Measurements from ENCODE around the gene TUFM.
"Not testable (repeated sequence)": the region's sequence is repeated elsewhere in the genome, so short reads cannot be mapped to it uniquely, and the experiment has no call there.

Gene TUFM

GRCh38 chr16:28838558-28838918 lies 7.6 kb downstream of the TUFM start:
- no peak for DNase-seq (ENCODE audit: low read depth)

GRCh38 chr16:28837672-28838557 lies 8.2 kb downstream of the TUFM start:
- no peak for DNase-seq (ENCODE audit: low read depth)

GRCh38 chr16:28836761-28837064 lies 9.4 kb downstream of the TUFM start:
- no peak for DNase-seq (ENCODE audit: low read depth)

GRCh38 chr16:28835864-28836760 lies 10.0 kb downstream of the TUFM start:
- no peak for DNase-seq (ENCODE audit: low read depth)

GRCh38 chr16:28834873-28835863 lies 11.0 kb downstream of the TUFM start:
- no peak for DNase-seq (ENCODE audit: low read depth)

- DNase-seq (ENCODE audit: low read depth), result no peak
Measured at GRCh38 chr16:28834349-28834748, 11.8 kb downstream of the TUFM start.

GRCh38 chr16:28830531-28830930 lies 15.6 kb downstream of the TUFM start:
- no peak for DNase-seq (ENCODE audit: low read depth)

- no peak for DNase-seq (ENCODE audit: low read depth)
Measured at GRCh38 chr16:28829747-28830146, 16.4 kb downstream of the TUFM start.

GRCh38 chr16:28826141-28826540 lies 20.0 kb downstream of the TUFM start:
- no peak for DNase-seq (ENCODE audit: low read depth)

GRCh38 chr16:28824717-28824973 lies 21.5 kb downstream of the TUFM start:
- DNase-seq (ENCODE audit: low read depth), result no peak

- peak; percentile 96 for DNase-seq (ENCODE audit: low read depth)
Measured at GRCh38 chr16:28823873-28824716, 22.1 kb downstream of the TUFM start.

- DNase-seq (ENCODE audit: low read depth), result no peak
Measured at GRCh38 chr16:28823291-28823872, 22.8 kb downstream of the TUFM start.

- DNase-seq (ENCODE audit: low read depth), result peak; percentile 91
Measured at GRCh38 chr16:28822520-28823290, 23.4 kb downstream of the TUFM start, which contains the start of gene ATXN2L. TSS of gene ATXN2L (plus strand) at chr16:28822999. CDS start at chr16:28823260, 261 bp downstream.

GRCh38 chr16:28821874-28822519 lies 24.2 kb downstream of the TUFM start:
- no peak for DNase-seq (ENCODE audit: low read depth)

- DNase-seq (ENCODE audit: low read depth), result not testable (repeated sequence)
Measured at GRCh38 chr16:28820546-28820945, 25.6 kb downstream of the TUFM start.

GRCh38 chr16:28820016-28820415 lies 26.1 kb downstream of the TUFM start:
- no peak for DNase-seq (ENCODE audit: low read depth)

GRCh38 chr16:28807445-28808120 lies 38.6 kb downstream of the TUFM start:
- DNase-seq (ENCODE audit: low read depth), result not testable (repeated sequence)

GRCh38 chr16:28802235-28803019 lies 43.7 kb downstream of the TUFM start:
- DNase-seq (ENCODE audit: low read depth), result peak; percentile 43
